ENCODE measurements around the gene DNAJC5.

DNAJC5 gene

DNA sequence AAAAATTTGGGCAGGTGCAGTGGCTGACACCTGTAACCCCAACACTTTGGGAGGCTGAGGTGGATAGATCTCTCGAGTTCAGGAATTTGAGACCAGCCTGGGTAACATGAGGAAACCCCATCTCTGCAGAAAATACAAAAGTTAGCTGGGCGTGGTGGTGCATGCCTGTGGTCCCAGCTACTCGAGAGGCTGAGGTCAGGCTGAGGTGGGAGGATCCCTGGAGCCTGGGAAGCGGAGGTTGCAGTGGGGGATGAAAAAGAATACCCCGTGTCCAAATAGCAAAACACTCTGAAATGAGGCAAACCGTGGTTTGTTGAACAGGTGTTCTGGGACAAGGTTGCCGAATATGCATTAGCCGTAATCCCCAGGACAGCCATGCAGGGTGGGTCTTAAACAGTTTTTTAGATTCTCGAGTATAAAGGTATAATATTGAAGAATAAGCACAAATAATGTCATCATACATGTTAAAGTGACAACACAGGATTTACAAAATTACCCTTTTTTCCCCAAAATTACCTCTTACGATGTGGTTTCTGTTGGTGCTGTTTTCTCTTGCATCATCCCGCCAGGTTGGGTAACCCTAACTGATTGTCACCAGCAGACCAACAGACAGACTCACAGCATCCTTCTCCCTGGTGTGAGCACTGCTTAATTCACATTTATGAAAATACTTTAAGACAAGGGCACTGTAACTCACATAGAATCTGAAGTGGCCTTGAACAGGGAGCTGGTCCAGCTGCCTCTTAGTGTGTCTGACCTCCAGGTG is 9.1 kb downstream of the DNAJC5 start:
- Histone ChIP-seq H3K27ac (ENCODE audit: low read depth, low read length) (no peak overlapping the region), H3K9me3 (ENCODE audit: insufficient read depth, low read length) (no peaks in the 10 kb centered on the region), H3K9me2 (replicated peaks; ENCODE audit: insufficient read depth, low read length) (no peaks in the 10 kb centered on the region), H3K9ac (ENCODE audit: low read length) (no peak overlapping the region), H3K4me2 (ENCODE audit: low read depth, low read length, poor library complexity, severe bottlenecking) (no peak overlapping the region), H3K79me2 (ENCODE audit: insufficient read depth, low read length) (peaks cover 95% of the 10 kb centered on the region), H4K20me1 (ENCODE audit: low read depth, low read length) (peaks cover 4% of the 10 kb centered on the region; the same call in 1 of the 2 replicates), H3K27me3 (ENCODE audit: low read length) (no peaks in the 10 kb centered on the region), H3F3A (ENCODE audit: insufficient read depth) (no peaks in the 10 kb centered on the region; the same call in 1 of the 2 replicates), H2AFZ (ENCODE audit: low read depth, low read length, severe bottlenecking) (no peak overlapping the region), H3K36me3 (ENCODE audit: low read length) (no peaks in the 10 kb centered on the region), H3K4me3 (ENCODE audit: insufficient read depth, low read length, poor library complexity, severe bottlenecking) (no peak overlapping the region)
- TF ChIP-seq EZH2phosphoT487 (conservative IDR thresholded peaks at IDR 0.05; ENCODE audit: low read length), result no peak
- TF ChIP-seq, protein P1, sequence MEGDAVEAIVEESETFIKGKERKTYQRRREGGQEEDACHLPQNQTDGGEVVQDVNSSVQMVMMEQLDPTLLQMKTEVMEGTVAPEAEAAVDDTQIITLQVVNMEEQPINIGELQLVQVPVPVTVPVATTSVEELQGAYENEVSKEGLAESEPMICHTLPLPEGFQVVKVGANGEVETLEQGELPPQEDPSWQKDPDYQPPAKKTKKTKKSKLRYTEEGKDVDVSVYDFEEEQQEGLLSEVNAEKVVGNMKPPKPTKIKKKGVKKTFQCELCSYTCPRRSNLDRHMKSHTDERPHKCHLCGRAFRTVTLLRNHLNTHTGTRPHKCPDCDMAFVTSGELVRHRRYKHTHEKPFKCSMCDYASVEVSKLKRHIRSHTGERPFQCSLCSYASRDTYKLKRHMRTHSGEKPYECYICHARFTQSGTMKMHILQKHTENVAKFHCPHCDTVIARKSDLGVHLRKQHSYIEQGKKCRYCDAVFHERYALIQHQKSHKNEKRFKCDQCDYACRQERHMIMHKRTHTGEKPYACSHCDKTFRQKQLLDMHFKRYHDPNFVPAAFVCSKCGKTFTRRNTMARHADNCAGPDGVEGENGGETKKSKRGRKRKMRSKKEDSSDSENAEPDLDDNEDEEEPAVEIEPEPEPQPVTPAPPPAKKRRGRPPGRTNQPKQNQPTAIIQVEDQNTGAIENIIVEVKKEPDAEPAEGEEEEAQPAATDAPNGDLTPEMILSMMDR (IDR thresholded peaks at IDR 0.05; ENCODE audit: insufficient read depth, low read length, poor library complexity, severe bottlenecking), result no peak

DNA sequence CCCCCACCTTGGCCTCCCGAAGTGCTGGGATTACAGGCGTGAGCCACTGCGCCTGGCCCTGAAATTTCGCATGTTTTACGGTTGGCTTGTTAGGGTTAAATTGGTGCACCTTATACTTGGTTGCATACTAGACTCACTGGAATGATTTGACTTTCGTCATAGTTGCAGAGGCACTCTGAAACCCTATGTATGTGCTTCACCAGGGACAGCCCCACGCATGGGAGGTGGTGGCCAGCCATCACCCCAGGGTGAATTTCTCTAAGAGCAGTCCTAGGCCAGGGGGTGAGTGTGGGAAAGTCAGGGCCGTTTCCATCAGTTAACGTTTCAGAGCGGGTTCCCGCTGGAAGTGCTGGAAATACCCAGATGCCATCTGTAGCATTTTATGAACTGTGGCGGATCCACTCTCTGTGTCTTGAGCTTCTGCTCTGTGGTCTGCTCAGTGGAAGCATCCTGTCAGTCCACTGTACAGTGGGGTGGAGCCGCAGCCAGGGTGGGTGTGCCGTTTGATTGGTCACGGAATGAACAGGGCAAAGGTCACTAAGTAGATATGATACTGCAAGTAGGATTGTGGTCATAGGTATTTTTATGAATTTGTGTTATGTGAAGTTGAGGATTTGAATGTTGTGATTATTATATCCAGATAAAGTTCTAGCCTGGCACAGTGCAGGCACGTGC is 13.2 kb downstream of the DNAJC5 start:
- H2AFZ ChIP-seq (ENCODE audit: low read depth, low read length, severe bottlenecking), result no peak overlapping the region
- no peaks in the 10 kb centered on the region; the same call in 1 of the 2 replicates for H3F3A ChIP-seq (ENCODE audit: insufficient read depth)
- H3K9me2 ChIP-seq (replicated peaks; ENCODE audit: insufficient read depth, low read length), result no peaks in the 10 kb centered on the region
- H4K20me1 ChIP-seq (ENCODE audit: low read depth, low read length), result peaks cover 4% of the 10 kb centered on the region; the same call in 1 of the 2 replicates
- no peak overlapping the region for H3K4me2 ChIP-seq (ENCODE audit: low read depth, low read length, poor library complexity, severe bottlenecking)
- H3K9ac ChIP-seq (ENCODE audit: low read length), result no peak overlapping the region
- no peak for TF ChIP-seq EZH2phosphoT487 (conservative IDR thresholded peaks at IDR 0.05; ENCODE audit: low read length)
- TF ChIP-seq, protein P1 (IDR thresholded peaks at IDR 0.05; ENCODE audit: insufficient read depth, low read length, poor library complexity, severe bottlenecking), result no peak
- no peak overlapping the region for H3K4me3 ChIP-seq (ENCODE audit: insufficient read depth, low read length, poor library complexity, severe bottlenecking)
- peaks cover 97% of the 10 kb centered on the region for H3K79me2 ChIP-seq (ENCODE audit: insufficient read depth, low read length)
- no peaks in the 10 kb centered on the region for H3K9me3 ChIP-seq (ENCODE audit: insufficient read depth, low read length)
- no peak overlapping the region for H3K27ac ChIP-seq (ENCODE audit: low read depth, low read length)
- no peaks in the 10 kb centered on the region for H3K27me3 ChIP-seq (ENCODE audit: low read length)
- no peaks in the 10 kb centered on the region for H3K36me3 ChIP-seq (ENCODE audit: low read length)

DNA sequence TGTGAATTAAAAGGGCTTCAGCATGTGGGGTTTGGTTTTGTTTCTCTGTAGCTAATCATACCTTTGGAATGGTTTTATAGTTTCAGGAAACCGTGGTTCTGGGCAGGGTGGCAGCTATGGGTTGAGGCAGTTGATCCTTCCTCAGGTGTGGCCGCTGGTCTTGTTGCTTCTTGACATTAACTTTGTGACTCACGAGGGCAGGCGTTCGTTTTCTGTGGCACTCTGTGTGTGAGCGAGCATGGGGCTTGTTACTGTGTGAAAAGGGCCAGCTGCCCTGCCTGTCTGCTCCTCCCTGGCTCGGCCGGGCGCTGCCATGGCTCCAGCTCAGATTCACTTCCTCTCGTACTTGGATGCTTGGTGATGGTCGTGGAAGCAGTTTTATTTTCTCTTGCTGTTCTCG is 16.2 kb downstream of the DNAJC5 start:
- Histone ChIP-seq H4K20me1 (ENCODE audit: low read depth, low read length) (no peaks in the 10 kb centered on the region; the same call in 1 of the 2 replicates), H3K9ac (ENCODE audit: low read length) (no peak overlapping the region), H3K27ac (ENCODE audit: low read depth, low read length) (no peak overlapping the region), H3K4me2 (ENCODE audit: low read depth, low read length, poor library complexity, severe bottlenecking) (no peak overlapping the region), H3K9me3 (ENCODE audit: insufficient read depth, low read length) (0 out of 2 replicates have a peak, but pooled peaks cover 5% of the 10 kb centered on the region), H3K9me2 (replicated peaks; ENCODE audit: insufficient read depth, low read length) (no peaks in the 10 kb centered on the region), H3K27me3 (ENCODE audit: low read length) (no peaks in the 10 kb centered on the region), H3K36me3 (ENCODE audit: low read length) (no peaks in the 10 kb centered on the region), H3F3A (ENCODE audit: insufficient read depth) (no peaks in the 10 kb centered on the region; the same call in 1 of the 2 replicates), H3K4me3 (ENCODE audit: insufficient read depth, low read length, poor library complexity, severe bottlenecking) (no peak overlapping the region), H3K79me2 (ENCODE audit: insufficient read depth, low read length) (peaks cover 93% of the 10 kb centered on the region), H2AFZ (ENCODE audit: low read depth, low read length, severe bottlenecking) (no peak overlapping the region)
- TF ChIP-seq EZH2phosphoT487 (conservative IDR thresholded peaks at IDR 0.05; ENCODE audit: low read length), result no peak
- TF ChIP-seq, protein P1 (IDR thresholded peaks at IDR 0.05; ENCODE audit: insufficient read depth, low read length, poor library complexity, severe bottlenecking), result no peak

Measured in SU-DHL-6 (cell line).